ENCODE measurements around the gene CDK13. TPM values are rescaled to one million over a fixed set of nuclear protein-coding genes. Genes with fewer than 3 reads are reported as not detected.
"Not testable (repeated sequence)": the region's sequence is repeated elsewhere in the genome, so short reads cannot be mapped to it uniquely, and the experiment has no call there.

Gene CDK13
- total RNA-seq, 1 donor from 2014 or later, result 70.5 TPM

- DNase-seq, result no peak
Observed at GRCh38 chr7:40098810-40099209, 148.8 kb downstream of the CDK13 start.

DNA sequence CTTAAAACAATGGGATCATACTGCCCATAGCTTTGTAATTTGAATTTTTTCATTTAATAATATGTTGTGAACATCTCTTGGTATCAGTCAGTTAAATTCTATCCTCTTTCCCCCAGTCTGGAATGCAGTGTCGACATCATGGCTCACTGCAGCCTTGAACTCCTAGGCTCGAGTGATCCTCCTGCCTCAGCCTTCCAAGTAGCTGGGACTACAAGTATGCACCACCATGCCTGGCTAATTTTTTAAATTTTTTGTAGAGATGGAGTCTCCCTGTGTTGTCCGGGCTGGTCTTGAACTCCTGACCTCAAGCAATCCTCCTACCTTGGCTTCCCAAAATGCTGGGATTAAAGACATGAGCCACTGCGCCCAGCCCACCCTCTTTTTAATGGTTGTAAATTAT is 149.8 kb downstream of the CDK13 start:
- DNase-seq, result no peak

DNA sequence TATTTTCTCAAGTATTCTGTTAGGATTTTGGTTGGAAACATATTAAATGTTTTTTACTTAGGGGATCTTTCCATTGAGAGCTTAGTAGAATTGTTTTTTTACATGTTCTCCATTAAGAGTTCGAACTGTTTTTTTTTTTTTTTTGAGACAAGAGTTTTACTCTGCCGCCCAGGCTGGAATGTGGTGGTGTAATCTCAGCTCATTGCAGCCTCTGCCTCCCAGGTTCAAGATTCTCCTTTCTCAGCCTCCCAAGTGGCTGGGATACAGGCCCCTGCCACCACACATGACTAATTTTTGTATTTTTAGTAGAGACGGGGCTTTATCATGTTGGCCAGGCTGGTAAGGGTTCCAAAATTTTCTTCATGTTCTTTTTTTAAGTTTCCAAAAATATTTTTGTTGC is 151.1 kb downstream of the CDK13 start:
- no peak for DNase-seq

GRCh38 chr7:40102897-40103296 is 152.8 kb downstream of the CDK13 start:
- no peak for DNase-seq

DNA sequence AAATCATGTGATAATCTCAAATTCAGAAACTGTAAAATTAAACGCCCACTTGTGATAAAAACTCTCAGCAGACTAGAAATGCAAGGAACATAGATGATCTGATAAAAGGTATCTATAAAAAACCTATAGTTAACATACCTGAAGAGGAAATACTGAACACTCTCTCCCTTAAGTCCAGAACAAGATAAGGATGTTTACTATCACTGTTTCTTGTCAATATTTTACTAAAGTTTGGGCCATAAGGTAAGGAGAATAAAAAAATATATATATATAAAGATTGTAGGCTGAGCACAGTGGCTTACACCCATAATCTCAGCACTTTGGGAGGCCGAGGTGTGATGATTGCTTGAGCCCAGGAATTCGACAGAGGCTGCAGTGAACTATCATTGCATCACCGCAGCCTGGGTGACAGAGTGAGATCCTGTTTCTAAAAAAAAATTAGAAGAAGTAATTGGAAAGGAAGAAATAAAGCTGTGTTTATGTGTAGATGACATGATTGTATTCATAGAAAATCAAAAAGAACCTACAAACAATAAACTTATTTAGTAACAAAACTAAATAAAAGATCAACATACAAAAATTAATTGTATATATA is 155.9 kb downstream of the CDK13 start:
- no peak for DNase-seq

DNA sequence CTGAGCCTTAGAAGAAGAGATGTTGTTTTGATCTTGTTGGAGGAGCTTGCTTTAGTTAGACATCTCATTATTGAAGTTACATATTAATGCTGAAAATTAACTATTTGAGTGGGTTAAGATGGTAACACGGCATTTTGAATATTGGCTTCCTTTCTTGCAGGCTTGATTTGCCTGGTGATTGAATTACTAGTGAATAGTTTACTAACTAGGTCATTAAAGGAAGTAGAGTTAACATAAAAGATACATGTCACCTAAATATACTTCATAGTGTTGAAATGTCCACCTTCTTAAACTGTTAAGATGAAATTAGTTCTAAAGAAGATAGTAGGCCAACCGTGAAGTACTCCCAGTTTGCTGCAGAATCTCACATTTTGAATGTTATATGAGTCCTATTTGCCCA is 165.9 kb downstream of the CDK13 start:
- DNase-seq, result no peak

GRCh38 chr7:40117199-40117598 is 167.1 kb downstream of the CDK13 start:
- DNase-seq, result not testable (repeated sequence)

GRCh38 chr7:40118201-40118600 is 168.1 kb downstream of the CDK13 start:
- not testable (repeated sequence) for DNase-seq

DNA sequence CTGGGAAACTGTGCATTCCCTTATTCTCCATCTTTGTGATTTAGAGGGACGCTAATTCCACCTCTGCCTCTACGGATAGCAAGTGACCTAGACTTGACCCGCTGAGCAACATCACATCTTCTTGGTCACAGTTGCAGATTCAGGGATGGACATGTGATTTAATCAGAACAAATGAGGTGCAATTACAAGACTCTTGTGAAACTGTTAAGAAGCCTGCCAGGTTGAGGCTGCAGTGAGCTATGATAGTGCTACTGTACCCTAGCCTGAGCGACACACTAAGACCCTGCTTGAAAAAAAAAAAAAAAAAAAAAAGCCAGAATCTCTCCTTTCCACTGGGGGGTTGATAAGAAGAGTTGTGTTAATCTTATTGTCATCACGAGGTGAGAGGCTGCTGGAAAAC is 170.0 kb downstream of the CDK13 start:
- DNase-seq, result no peak

DNA sequence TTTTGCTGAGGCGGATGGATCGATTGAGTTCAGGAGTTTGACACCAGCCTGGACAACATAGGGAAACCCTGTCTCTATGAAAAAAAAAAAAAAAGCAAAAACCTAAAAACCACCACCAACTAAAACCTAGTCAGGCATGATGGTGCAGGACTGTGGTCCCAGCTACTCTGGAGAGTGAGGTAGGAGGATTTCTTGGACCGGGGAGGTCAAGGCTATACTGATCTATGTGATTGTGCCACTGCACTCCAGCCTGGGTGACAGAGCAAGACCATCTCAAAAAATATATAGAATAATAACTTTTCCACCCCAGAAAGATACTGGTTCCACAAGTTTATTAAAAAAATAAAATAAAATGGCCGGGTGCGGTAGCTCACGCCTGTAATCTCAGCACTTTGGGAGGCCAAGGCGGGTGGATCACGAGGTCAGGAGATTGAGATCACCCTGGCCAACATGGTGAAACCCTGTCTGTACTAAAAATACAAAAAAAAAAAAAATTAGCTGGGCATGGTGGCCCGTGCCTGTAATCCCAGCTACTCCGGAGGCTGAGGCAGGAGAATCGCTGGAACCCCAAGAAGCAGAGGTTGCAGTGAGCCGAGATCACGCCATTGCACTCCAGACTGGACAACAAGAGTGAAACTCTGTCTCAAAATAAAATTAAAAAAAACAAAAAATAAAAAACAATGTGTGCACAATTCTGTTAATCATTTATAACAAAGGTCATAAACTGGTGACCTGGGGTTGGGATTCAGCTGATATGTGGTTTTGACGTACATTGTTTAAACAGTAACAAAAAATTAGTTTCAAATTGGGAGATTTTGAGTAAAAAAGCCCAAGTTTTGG is 172.3 kb downstream of the CDK13 start:
- DNase-seq, result not testable (repeated sequence)

DNA sequence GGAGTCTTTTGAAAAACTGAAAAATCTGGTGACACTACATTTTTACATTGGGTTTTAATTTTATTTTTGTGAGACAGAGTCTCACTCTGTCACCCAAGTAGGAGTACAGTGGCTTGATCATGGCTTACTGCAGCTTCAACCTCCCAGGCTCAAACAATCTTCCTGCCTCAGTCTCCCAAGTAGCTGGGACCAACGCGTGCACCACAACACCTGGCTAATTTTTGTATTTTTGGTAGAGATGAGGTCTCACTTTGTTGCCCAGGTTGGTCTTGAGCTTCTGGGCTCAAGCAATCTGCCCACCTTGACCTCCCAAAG is 172.8 kb downstream of the CDK13 start:
- DNase-seq, result no peak

- DNase-seq, result peak; percentile 41
Observed at GRCh38 chr7:40133561-40134427, 183.7 kb downstream of the CDK13 start.

- DNase-seq, result peak; percentile 89
Observed at GRCh38 chr7:40134428-40135316, 184.6 kb downstream of the CDK13 start, which contains the start of the genes MPLKIP and SUGCT. Gene MPLKIP (minus strand): TSS chr7:40134622. CDS start chr7:40134567, 55 bp downstream. Gene SUGCT (plus strand): TSS chr7:40135005.

GRCh38 chr7:40135317-40135610 is 185.2 kb downstream of the CDK13 start:
- DNase-seq, result no peak

- no peak for DNase-seq
Observed at GRCh38 chr7:40137563-40137962, 187.5 kb downstream of the CDK13 start.

- no peak for DNase-seq
Observed at GRCh38 chr7:40138973-40139372, 188.9 kb downstream of the CDK13 start.

DNA sequence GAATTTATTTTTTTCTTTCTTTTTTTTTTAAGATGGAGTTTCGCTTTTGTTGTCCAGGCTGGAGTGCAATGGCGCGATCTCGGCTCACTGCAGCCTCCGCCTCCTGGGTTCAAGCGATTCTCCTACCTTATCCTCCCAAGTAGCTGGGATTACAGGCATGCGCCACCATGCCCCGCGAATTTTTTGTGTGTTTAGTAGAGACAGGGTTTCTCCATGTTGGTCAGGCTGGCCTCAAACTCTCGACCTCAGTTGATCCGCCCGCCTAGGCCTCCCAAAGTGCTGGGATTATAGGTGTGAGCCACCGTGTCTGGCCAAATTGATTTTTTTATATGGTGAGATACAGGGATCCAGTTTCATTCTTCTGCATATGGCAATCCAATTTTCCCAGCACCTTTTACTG is 189.8 kb downstream of the CDK13 start:
- not testable (repeated sequence) for DNase-seq

DNA sequence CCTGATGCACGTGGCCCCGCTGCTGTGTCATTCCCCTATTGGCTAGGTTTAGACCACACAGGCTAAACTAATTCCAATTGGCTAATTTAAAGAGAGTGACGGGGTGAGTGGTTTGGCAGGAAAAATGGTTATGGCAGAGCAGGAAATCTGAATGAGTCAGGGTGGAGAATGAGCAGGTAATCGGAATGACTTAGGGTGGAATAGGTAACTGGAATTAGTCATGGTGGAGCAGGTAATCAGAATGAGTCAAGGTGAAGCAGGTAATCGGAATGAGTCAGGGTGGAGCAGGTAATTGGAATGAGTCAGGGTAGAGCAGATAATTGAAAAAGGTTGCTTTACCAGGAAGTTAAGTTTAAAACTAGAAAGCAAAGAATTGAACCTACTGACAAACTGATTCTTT is 191.9 kb downstream of the CDK13 start:
- not testable (repeated sequence) for DNase-seq

GRCh38 chr7:40145596-40146130 is 195.6 kb downstream of the CDK13 start:
- DNase-seq, result not testable (repeated sequence)

DNA sequence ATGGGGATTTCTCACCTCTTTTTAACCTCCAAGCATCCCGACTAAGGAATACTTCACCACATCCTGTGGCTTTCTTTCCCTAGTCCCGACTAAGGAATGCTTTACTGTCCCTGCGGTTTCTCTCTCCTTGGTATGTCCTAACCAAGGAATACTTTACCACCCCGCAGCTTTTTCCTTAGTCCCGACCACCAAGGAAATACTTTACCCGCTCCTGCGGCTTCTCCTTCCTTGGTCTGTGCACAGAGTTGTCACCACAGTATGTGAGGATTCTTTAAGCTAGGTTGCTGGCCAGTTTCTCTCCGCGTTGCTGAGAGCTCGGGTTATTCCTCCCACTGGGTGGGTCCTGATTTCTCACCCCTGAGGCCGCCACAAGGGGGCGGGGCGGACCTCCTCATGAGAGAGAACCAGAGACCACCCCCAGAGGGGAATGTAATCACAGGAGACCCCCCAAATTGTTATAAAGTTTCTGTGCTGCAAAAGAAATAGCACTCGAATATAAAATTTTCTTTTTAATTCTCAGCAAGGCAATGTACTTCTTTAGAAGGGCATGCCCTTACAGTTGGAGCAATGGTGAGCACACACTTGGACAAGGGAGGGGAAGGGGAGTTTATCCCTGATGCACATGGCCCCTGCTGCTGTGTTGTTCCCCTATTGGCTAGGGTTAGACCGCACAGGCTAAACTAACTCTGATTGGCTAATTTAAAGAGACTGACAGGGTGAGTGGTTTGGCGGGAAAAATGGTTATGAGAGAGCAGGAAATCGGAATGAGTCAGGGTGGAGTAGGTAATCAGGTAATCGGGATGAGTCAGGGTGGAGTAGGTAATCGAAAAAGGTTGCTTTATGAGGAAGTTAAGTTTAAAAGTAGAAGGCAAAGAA is 197.6 kb downstream of the CDK13 start:
- DNase-seq, result no peak

GRCh38 chr7:40148247-40148580 is 198.2 kb downstream of the CDK13 start:
- DNase-seq, result not testable (repeated sequence)

All from skin of body (tissue), 2 donors.